HepG2 (cell line): ENCODE results near the gene ATP1A1. TPM values are rescaled to one million over a fixed set of nuclear protein-coding genes. Genes with fewer than 3 reads are reported as not detected.
A peak's percentile ranks its signal among the peaks of the same experiment; 100 is the strongest.

Experiments
- ATAC-seq: fragments of 200-7000 bp; cut with Tn5 transposase; 3 replicates; pipeline ENCODE4 v1.9.1; 2020; ENCODE audit warnings: mild to moderate bottlenecking, moderate library complexity
- BruUV-seq: library from RNA; stranded (reverse); fragments of 400-500 nt; replicated peaks from 2 replicates; lab custom pipeline; 2021; lab: Mats Ljungman, UMichigan
- CTCF ChIA-PET: fragments of 300-600 bp; formaldehyde crosslinking; extraction: SDS; loops from one replicate; lab custom pipeline; 2021; ENCODE audit warnings: low total read pairs, inconsistent platforms, low intra/inter-chr PET ratio; lab: Yijun Ruan, JAX
- POLR2A ChIA-PET: fragments of 350-600 bp; sonication (Branson Sonifier 250); formaldehyde crosslinking; loops from one replicate; lab custom pipeline; 2020; ENCODE audit warnings: antibody characterized with exemption, inconsistent platforms; lab: Yijun Ruan, JAX
- DNase-seq: peaks from one replicate; pipeline ENCODE4 v3.0.0-alpha.2; 2015; ENCODE audit warnings: low spot score
- FAIRE-seq: peaks from 3 replicates; lab custom pipeline; 2011; peaks lifted over from hg19 to GRCh38; lab: Jason Lieb, UNC
- H2AFZ ChIP-seq: one replicate; pipeline ENCODE4 v1.6.1; 2011; ENCODE audit warnings: low read length, inconsistent platforms
- H3K27ac ChIP-seq: fragments of 300-600 bp; 3 replicates; pipeline ENCODE4 v1.8.0; 2011; ENCODE audit warnings: mixed run types, mild to moderate bottlenecking, mixed read lengths, low read length, inconsistent platforms; ENCODE audit not compliant: insufficient read depth; ENCODE audit errors: extremely low read length
- H3K27me3 ChIP-seq, 2 experiments: fragments of 200-600 bp in 1 of 2; 2 replicates in 1 of 2; 3 replicates in 1 of 2; pipeline versions ENCODE4 v1.6.0 to v1.8.0; 2011; ENCODE audit warnings: low read length in 2 of 2, mild to moderate bottlenecking in 2 of 2, moderate library complexity in 2 of 2, inconsistent platforms in 1 of 2; ENCODE audit not compliant: insufficient read depth in 2 of 2, control insufficient read depth in 1 of 2
- H3K36me3 ChIP-seq, 2 experiments: fragments of 200-600 bp in 1 of 2; replicated peaks in 1 of 2; 2 replicates in 1 of 2; 3 replicates in 1 of 2; pipeline versions ENCODE4 v1.5.1 to v1.8.0; 2011; ENCODE audit warnings: low read length in 2 of 2, inconsistent platforms in 1 of 2; ENCODE audit not compliant: insufficient read depth in 2 of 2, control insufficient read depth in 1 of 2
- H3K4me1 ChIP-seq: 2 replicates; pipeline ENCODE4 v1.5.1; 2012; ENCODE audit warnings: low read length, inconsistent platforms; ENCODE audit not compliant: insufficient read depth
- H3K4me2 ChIP-seq: 2 replicates; pipeline ENCODE4 v1.6.0; 2011; ENCODE audit warnings: low read depth, low read length, inconsistent platforms
- H3K4me3 ChIP-seq, 3 experiments: fragments of 200-600 bp in 1 of 3; sonication (generic), shearing (Covaris generic) in 1 of 3; replicated peaks in 1 of 3; 2 replicates each; pipeline ENCODE4 v1.5.1; 2011 to 2016; ENCODE audit warnings: low read length in 3 of 3, inconsistent platforms in 2 of 3, low read depth in 2 of 3, mild to moderate bottlenecking in 2 of 3, control low read depth in 1 of 3, mixed read lengths in 1 of 3; ENCODE audit not compliant: insufficient read depth in 1 of 3
- H3K79me2 ChIP-seq: one replicate; pipeline ENCODE4 v1.6.1; 2011; ENCODE audit warnings: low read length, inconsistent platforms; ENCODE audit not compliant: insufficient read depth
- H3K9ac ChIP-seq: 2 replicates; pipeline ENCODE4 v1.6.0; 2011; ENCODE audit warnings: mild to moderate bottlenecking, low read depth, low read length, inconsistent platforms; ENCODE audit not compliant: insufficient read depth
- H3K9me3 ChIP-seq: 2 replicates; pipeline ENCODE4 v1.5.1; 2012; ENCODE audit warnings: mild to moderate bottlenecking, low read length
- H4K20me1 ChIP-seq: 2 replicates; pipeline ENCODE4 v1.6.0; 2011; ENCODE audit warnings: inconsistent platforms, mild to moderate bottlenecking, low read length, moderate library complexity; ENCODE audit not compliant: insufficient read depth
- HNRNPUL1 ChIP-seq: fragments of 200-400 bp; formaldehyde crosslinking; IDR thresholded peaks from 2 replicates; pipeline ENCODE4 v1.6.1; 2017; ENCODE audit warnings: low read depth, mild to moderate bottlenecking, low read length, moderate library complexity
- LRRFIP1 ChIP-seq: sonication (generic); formaldehyde crosslinking; conservative IDR thresholded peaks from 2 replicates; pipeline ENCODE4 v1.4.0; 2020; ENCODE audit warnings: missing genetic modification reagents
- MEIS1 ChIP-seq: sonication (generic); formaldehyde crosslinking; IDR thresholded peaks from 2 replicates; pipeline ENCODE4 v1.9.0; 2021; ENCODE audit warnings: mild to moderate bottlenecking, missing genetic modification reagents, moderate library complexity, borderline replicate concordance
- SNAI1 ChIP-seq: sonication (generic); formaldehyde crosslinking; IDR thresholded peaks from 2 replicates; pipeline ENCODE4 v1.5.0; 2020; ENCODE audit warnings: mild to moderate bottlenecking, missing genetic modification reagents, borderline replicate concordance
- SNAPC5 ChIP-seq: sonication (generic); formaldehyde crosslinking; IDR thresholded peaks from 2 replicates; pipeline ENCODE4 v1.8.1; 2023; ENCODE audit warnings: mild to moderate bottlenecking, missing genetic modification reagents, borderline replicate concordance
- TFDP1 ChIP-seq: IDR thresholded peaks from 2 replicates; pipeline ENCODE4 v1.6.1; 2016; ENCODE audit warnings: missing compliant biosample characterization, missing genetic modification reagents, borderline replicate concordance
- ZBTB7A ChIP-seq: sonication (generic); formaldehyde crosslinking; IDR thresholded peaks from 2 replicates; pipeline ENCODE4 v1.8.0; 2022; ENCODE audit warnings: mild to moderate bottlenecking, missing genetic modification reagents
- ZNF230 ChIP-seq: sonication (generic); formaldehyde crosslinking; IDR thresholded peaks from 2 replicates; pipeline ENCODE4 v1.4.0; 2020; ENCODE audit warnings: mild to moderate bottlenecking, missing genetic modification reagents
- ZNF3 ChIP-seq: IDR thresholded peaks from 2 replicates; pipeline ENCODE4 v1.7.0; 2017; ENCODE audit warnings: inconsistent platforms
- ZNF547 ChIP-seq: sonication (generic); formaldehyde crosslinking; IDR thresholded peaks from 2 replicates; pipeline ENCODE4 v1.5.1; 2020; ENCODE audit warnings: mild to moderate bottlenecking, missing genetic modification reagents
- ZXDC ChIP-seq: sonication (generic); formaldehyde crosslinking; IDR thresholded peaks from 2 replicates; pipeline ENCODE4 v1.5.0; 2020; ENCODE audit warnings: mild to moderate bottlenecking, missing genetic modification reagents
- WGBS: methylation state at CpG from one replicate; pipeline ENCODE4 v1.1.6; 2017; ENCODE audit warnings: low lambda C conversion rate; 5-methylcytosine and 5-hydroxymethylcytosine counted together
- in situ Hi-C: cut with HindIII; loops from 2 replicates; pipeline ENCODE4 v1.10.0; 2017; ENCODE audit warnings: low pct_unique_long_range_greater_than_20kb; ENCODE audit not compliant: extremely low pct_ligation_motif_present
- intact Hi-C: fragments of 100-400 bp; cut with micrococcal nuclease; formaldehyde crosslinking; loops from one replicate; pipeline ENCODE4 v1.10.0; 2022; ENCODE audit not compliant: unreplicated experiment
- polyA plus RNA-seq, 8 experiments: library from polyadenylated mRNA; depleted of rRNA in 3 of 8; stranded (reverse) in 7 of 8; unstranded in 1 of 8; fragments of >200 nt; fragmentation: Illumina TruSeq in 4 of 8; extraction: Trizol in 4 of 8; gene quantifications; 2 replicates each; pipeline versions ENCODE4 v1.2.1 to v1.2.3, GENCODE V29; 2011 to 2016; ENCODE audit warnings: low read depth in 4 of 8, missing spikeins in 1 of 8, mixed read lengths in 1 of 8; ENCODE audit not compliant: insufficient read depth in 1 of 8
- total RNA-seq, 5 experiments: library from RNA; depleted of rRNA; stranded (reverse); fragments of >200 nt; fragmentation: Illumina TruSeq; extraction: Trizol; gene quantifications; 2 replicates each; pipeline ENCODE4 v1.2.3, GENCODE V29; 2016; ENCODE audit warnings: low read depth in 1 of 5

The ATP1A1 gene
- total and polyA plus RNA-seq, 2 of the 13 experiments (the other 11 are each of a cell fraction or from before 2014, with no cell fraction given): 280 to 705 TPM

- H3K9ac ChIP-seq: no peak overlapping the region
- FAIRE-seq (no peak), DNase-seq (no peak), ATAC-seq (no peak)
- no peaks in the 10 kb centered on the region for H3K36me3 ChIP-seq
- H3K4me1 ChIP-seq: peaks cover 27% of the 10 kb centered on the region
- no peak overlapping the region for H3K4me2 ChIP-seq
- H3K9me3 ChIP-seq: no peaks in the 10 kb centered on the region
- WGBS: 9% methylated on average over 2 of the region's 2 CpGs
- intact Hi-C loops: no loop called here
- no peak overlapping the region for H2AFZ ChIP-seq
- BruUV-seq: no TSS peak
- H4K20me1 ChIP-seq: no peaks in the 10 kb centered on the region
- in situ Hi-C loops: no loop called here
- CTCF ChIA-PET: no interaction called here
- TF ChIP-seq ZNF547 (CRISPR knock-in tag): no peak
- peak; percentile 76; the same call in 1 of the 2 replicates for TF ChIP-seq ZNF3
- TF ChIP-seq, all 625 proteins: peak for 1
- Histone ChIP-seq H3K4me3 (no peak overlapping the region), H3K27ac (no peak overlapping the region), H3K79me2 (no peaks in the 10 kb centered on the region), H3K27me3 (peaks cover 3 to 4% of the 10 kb centered on the region in 2 experiments; a peak in 1 of 5 replicates)
- POLR2A ChIA-PET: no interaction called here
Measured at GRCh38 chr1:116340506-116341231, 32.4 kb upstream of the ATP1A1 start.

GRCh38 chr1:116343019-116343418 lies 30.0 kb upstream of the ATP1A1 start:
- POLR2A ChIA-PET: no interaction called here
- in situ Hi-C loops: no loop called here
- TF ChIP-seq ZXDC (CRISPR knock-in tag): no peak
- TF ChIP-seq LRRFIP1 (CRISPR knock-in tag): no peak
- TF ChIP-seq TFDP1 (CRISPR knock-in tag): no peak
- no peak for TF ChIP-seq ZNF230 (CRISPR knock-in tag)
- TF ChIP-seq SNAPC5 (CRISPR knock-in tag): no peak
- no peak for TF ChIP-seq MEIS1 (CRISPR knock-in tag)
- no peak for TF ChIP-seq ZBTB7A (CRISPR knock-in tag)
- TF ChIP-seq HNRNPUL1: no peak
- TF ChIP-seq SNAI1 (CRISPR knock-in tag): no peak

More at GRCh38 chr1:116343019-116343418, 30.0 kb upstream of the ATP1A1 start:
- Histone ChIP-seq H3K4me3 (no peak overlapping the region), H3K79me2 (no peaks in the 10 kb centered on the region), H3K4me1 (0 out of 2 replicates have a peak, but pooled peaks cover 5% of the 10 kb centered on the region), H3K36me3 (no peaks in the 10 kb centered on the region), H3K27ac (no peak overlapping the region), H3K4me2 (no peak overlapping the region), H3K27me3 (0 out of 5 replicates have a peak, but pooled peaks cover 3 to 4% of the 10 kb centered on the region in 2 experiments), H3K9me3 (no peaks in the 10 kb centered on the region), H4K20me1 (no peaks in the 10 kb centered on the region), H3K9ac (no peak overlapping the region), H2AFZ (no peak overlapping the region)
- CTCF ChIA-PET: no interaction called here
- no peak for FAIRE-seq
- BruUV-seq: no TSS peak
- WGBS: 12% methylated on average over 4 of the region's 4 CpGs
- no peak for DNase-seq
- no peak for ATAC-seq
- intact Hi-C loops: no loop called here
